Testis (tissue), 3 donors: ENCODE data around the gene HES2. TPM values are rescaled to one million over a fixed set of nuclear protein-coding genes. Genes with fewer than 3 reads are reported as not detected.
"Not testable (repeated sequence)": the region's sequence is repeated elsewhere in the genome, so short reads cannot be mapped to it uniquely, and the experiment has no call there.

Experiments
- DNase-seq: peaks from one replicate; pipeline ENCODE4 v3.0.0-alpha.2; 2019
- H3K27ac ChIP-seq, 2 donors: fragments of 200-600 bp; sonication (generic); one replicate each; pipeline ENCODE4 v1.5.1; 2019
- H3K27me3 ChIP-seq: fragments of 200-600 bp; sonication (generic); one replicate; pipeline ENCODE4 v1.5.1; 2019
- H3K36me3 ChIP-seq: fragments of 200-600 bp; sonication (generic); one replicate; pipeline ENCODE4 v1.5.1; 2017; ENCODE audit warnings: low read depth; ENCODE audit errors: missing control alignments
- H3K4me1 ChIP-seq: fragments of 200-600 bp; sonication (generic); one replicate; pipeline ENCODE4 v1.5.1; 2019
- H3K4me3 ChIP-seq, 2 donors: fragments of 200-600 bp; sonication (generic); one replicate each; pipeline ENCODE4 v1.5.1; 2017 to 2019
- H3K9me3 ChIP-seq: fragments of 200-600 bp; sonication (generic); one replicate; pipeline ENCODE4 v1.5.1; 2017
- POLR2A ChIP-seq: fragments of 450-650 bp; IDR thresholded peaks from one replicate; pipeline ENCODE4 v1.6.1; 2017; ENCODE audit warnings: antibody characterized with exemption, mild to moderate bottlenecking, moderate library complexity
- whole genome bisulfite sequencing, 2 donors: methylation state at CpG; one replicate each; pipeline ENCODE4 v1.1.5; 2018; 5-methylcytosine and 5-hydroxymethylcytosine counted together
- intact Hi-C: fragments of 100-400 bp; cut with DNase I; formaldehyde crosslinking; loops from one replicate; pipeline ENCODE4 v1.15.1; 2023; ENCODE audit warnings: low total_unique reads
- polyA plus RNA-seq: library from polyadenylated mRNA; stranded (reverse); fragments of 350-450 nt; fragmentation: Illumina TruSeq; extraction: RNeasy Lipid Tissue Mini Kit (QIAGEN cat#74804); gene quantifications from one replicate; pipeline ENCODE4 v1.2.3, GENCODE V29; 2014; ENCODE audit warnings: low read depth, low replicate concordance; ENCODE audit not compliant: insufficient read depth
- total RNA-seq, 2 donors: library from RNA; depleted of rRNA; stranded (reverse); fragments of >200 nt; gene quantifications; one replicate each; pipeline ENCODE4 v1.2.3, GENCODE V29; 2016
- TF ChIP-seq, protein P1 (sequence below), 3 experiments: fragments of 450-650 bp in 2 of 3; fragments of 200-600 bp in 1 of 3; sonication (generic) in 1 of 3; IDR thresholded peaks; one replicate each; pipeline ENCODE4 v1.5.1; 2016 to 2019; ENCODE audit warnings: antibody characterized with exemption in 3 of 3, mild to moderate bottlenecking in 2 of 3, moderate library complexity in 1 of 3

The HES2 gene
- total and polyA plus RNA-seq, 3 donors from 2014 or later: 2.4 to 5.0 (median 2.6) TPM

DNA sequence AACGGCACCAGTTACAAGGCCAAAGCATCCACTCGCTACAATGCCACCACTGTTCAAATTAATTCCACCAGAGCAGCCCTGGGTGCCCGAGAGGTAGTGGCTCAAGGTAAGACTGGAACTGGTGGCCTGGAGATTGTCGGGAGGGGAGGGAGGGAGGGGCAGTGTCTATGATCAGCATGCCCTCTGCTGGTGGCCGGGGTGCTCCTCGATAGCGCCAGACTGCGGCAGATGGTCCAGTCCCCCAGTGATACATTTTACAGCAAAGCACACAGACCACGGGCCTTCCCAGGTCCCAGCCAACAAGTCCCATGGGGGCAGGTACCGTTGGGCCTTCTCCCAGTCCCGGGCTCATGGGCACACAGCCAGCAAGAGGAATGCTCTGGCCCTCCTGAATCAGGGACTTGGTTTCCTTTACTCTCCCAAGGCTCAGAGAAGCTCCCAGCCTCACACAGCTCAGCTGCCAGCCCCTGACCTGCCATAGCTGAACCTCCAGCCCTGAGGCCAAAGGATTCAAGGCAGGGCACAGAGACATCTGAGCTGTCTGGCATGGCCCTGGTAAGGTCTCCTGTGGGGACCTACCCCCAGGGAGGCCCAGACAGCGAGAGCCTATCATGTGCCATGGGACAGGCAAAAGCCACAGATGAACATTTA is 41.5 kb downstream of the HES2 start:
- no peaks in the 10 kb centered on the region for H3K9me3 ChIP-seq
- H3K27me3 ChIP-seq: no peaks in the 10 kb centered on the region
- no peak overlapping the region for H3K4me3 ChIP-seq
- H3K27ac ChIP-seq: no peak overlapping the region
- no peak for DNase-seq
- intact Hi-C loops: no loop called here
- no peaks in the 10 kb centered on the region for H3K4me1 ChIP-seq
- TF ChIP-seq, protein P1, sequence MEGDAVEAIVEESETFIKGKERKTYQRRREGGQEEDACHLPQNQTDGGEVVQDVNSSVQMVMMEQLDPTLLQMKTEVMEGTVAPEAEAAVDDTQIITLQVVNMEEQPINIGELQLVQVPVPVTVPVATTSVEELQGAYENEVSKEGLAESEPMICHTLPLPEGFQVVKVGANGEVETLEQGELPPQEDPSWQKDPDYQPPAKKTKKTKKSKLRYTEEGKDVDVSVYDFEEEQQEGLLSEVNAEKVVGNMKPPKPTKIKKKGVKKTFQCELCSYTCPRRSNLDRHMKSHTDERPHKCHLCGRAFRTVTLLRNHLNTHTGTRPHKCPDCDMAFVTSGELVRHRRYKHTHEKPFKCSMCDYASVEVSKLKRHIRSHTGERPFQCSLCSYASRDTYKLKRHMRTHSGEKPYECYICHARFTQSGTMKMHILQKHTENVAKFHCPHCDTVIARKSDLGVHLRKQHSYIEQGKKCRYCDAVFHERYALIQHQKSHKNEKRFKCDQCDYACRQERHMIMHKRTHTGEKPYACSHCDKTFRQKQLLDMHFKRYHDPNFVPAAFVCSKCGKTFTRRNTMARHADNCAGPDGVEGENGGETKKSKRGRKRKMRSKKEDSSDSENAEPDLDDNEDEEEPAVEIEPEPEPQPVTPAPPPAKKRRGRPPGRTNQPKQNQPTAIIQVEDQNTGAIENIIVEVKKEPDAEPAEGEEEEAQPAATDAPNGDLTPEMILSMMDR (IDR thresholded peaks at IDR 0.05): no peak
- no peak for TF ChIP-seq POLR2A
- no peaks in the 10 kb centered on the region for H3K36me3 ChIP-seq
- WGBS, 2 donors: 74 to 85% methylated on average over 11 to 12 of the region's 12 CpGs

DNA sequence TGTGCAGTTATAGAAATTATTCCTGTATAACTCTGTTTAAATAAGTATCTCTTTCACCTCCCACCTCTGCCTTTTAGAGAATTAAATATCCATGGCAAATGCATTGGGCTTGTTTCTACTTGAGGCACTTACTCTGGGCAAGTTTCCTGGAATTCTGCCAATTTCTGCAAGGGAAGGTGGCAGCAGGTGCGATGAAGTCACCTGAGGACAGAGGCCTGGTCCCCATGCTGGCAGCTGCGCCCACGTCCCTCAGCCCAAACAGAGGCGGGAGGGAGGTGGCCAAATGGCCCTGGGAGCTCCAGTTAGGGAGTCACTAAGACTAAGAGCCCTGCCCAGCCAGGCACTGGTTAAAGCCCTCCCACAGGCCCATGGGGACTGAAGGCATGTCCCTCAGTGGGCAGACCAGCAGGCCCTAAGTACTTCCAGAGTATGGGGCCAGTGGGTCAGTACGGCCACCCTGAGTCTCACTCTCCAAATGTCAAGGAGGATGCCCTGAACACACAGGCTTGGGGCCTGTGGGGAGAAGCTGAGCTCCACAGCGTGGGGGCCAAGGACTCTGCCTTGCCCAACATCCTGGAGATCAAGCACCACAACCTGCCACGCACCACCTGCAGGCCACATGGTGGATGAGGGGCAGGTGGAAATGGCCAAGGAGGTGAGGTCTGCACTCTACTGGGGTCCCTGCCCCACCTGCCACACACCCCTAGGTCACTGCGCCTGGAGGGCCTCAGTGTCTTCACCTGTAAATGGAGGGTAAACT is 45.6 kb downstream of the HES2 start:
- intact Hi-C loops: no loop called here
- Histone ChIP-seq H3K9me3 (no peaks in the 10 kb centered on the region), H3K27ac (no peak overlapping the region), H3K27me3 (no peaks in the 10 kb centered on the region), H3K4me3 (no peak overlapping the region), H3K36me3 (no peaks in the 10 kb centered on the region), H3K4me1 (no peaks in the 10 kb centered on the region)
- TF ChIP-seq POLR2A: no peak
- TF ChIP-seq, protein P1 (IDR thresholded peaks at IDR 0.05): no peak
- 90 to 94% methylated on average over 5 to 8 of the region's 8 CpGs for WGBS, 2 donors
- DNase-seq: no peak

DNA sequence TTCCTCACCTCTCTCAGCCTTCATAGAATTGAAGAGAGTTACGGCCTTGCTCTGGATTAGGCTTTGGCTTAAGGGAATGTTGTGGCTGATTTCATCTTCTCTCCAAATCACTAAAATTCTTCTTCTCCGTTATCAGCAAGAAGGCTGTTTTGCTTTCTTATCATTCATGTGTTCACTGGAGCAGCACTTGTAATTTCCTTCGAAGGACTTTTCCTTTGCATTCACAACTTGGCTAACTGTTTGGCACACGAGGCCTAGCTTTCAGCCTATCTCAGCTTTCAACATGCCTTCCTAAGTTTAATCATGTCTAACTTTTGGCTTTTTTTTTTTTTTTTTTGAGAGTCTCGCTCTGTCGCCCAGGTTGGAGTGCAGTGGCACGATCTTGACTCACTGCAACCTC is 47.5 kb downstream of the HES2 start:
- H3K27ac ChIP-seq, H3K9me3 ChIP-seq, intact Hi-C loops, H3K36me3 ChIP-seq, H3K27me3 ChIP-seq, H3K4me3 ChIP-seq, DNase-seq, H3K4me1 ChIP-seq: not testable (repeated sequence)
- WGBS, 2 donors: 75 to 83% methylated on average over 7 of the region's 7 CpGs

DNA sequence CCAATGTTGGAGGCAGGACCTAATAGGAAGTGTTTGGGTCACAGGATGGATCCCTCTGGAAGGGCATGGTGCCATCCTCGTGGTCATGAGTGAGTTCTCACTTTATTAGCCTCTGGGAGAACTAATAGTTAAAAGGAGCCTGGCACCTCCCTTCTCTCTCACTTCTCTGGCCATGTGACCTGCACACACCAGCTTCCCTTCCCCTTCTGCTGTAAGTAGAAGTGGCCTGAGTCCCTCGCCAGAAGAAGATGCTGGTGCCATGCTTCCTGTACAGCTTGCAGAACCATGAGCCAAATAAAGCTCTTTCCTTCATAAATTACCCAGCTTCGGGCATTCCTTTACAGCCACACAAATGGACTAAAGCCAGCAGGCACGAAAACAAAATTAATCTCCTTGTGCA is 49.7 kb downstream of the HES2 start:
- 86 to 90% methylated on average over 4 of the region's 4 CpGs for WGBS, 2 donors
- Histone ChIP-seq H3K9me3 (no peaks in the 10 kb centered on the region), H3K36me3 (no peaks in the 10 kb centered on the region), H3K4me3 (no peak overlapping the region), H3K4me1 (no peaks in the 10 kb centered on the region), H3K27me3 (no peaks in the 10 kb centered on the region), H3K27ac (no peak overlapping the region)
- no peak for TF ChIP-seq POLR2A
- TF ChIP-seq, protein P1 (IDR thresholded peaks at IDR 0.05): no peak
- no peak for DNase-seq
- intact Hi-C loops: no loop called here

DNA sequence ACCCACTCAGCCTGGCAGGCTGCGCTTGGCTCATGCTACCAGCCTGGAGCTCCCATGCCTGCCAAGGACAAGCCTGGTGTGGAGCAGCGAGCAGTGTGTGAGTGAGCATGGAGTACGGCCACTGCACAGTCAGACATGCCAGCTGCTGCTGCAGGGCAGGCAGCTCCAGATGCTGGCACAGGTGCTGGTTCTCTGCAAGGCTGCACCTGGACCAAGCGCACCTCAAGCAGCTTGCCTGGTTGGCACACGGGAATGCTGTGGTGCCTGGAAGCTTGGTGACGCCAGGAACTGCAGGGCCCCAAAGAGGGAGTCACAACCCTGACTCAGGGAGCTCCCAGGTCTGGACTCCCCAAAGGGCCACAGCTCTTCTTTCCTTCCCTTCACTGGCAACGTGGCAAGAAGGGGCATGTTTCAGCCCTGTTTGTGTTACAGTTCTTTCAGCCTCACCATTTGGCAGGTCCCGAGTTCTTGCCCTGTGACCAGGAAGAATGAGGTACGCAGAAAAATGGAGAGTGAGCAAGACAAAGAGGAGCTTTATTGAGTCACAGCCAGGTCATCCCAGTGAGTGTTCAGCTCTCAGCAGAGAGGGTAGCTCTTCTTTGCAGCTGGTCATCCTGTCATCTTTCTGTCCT is 52.2 kb downstream of the HES2 start:
- no peak overlapping the region for H3K4me3 ChIP-seq
- H3K36me3 ChIP-seq: no peaks in the 10 kb centered on the region
- TF ChIP-seq POLR2A: no peak
- TF ChIP-seq, protein P1 (IDR thresholded peaks at IDR 0.05): no peak
- no peak overlapping the region for H3K27ac ChIP-seq
- H3K4me1 ChIP-seq: no peaks in the 10 kb centered on the region
- no peaks in the 10 kb centered on the region for H3K9me3 ChIP-seq
- H3K27me3 ChIP-seq: no peaks in the 10 kb centered on the region
- DNase-seq: no peak
- intact Hi-C loops: no loop called here
- WGBS, 2 donors: 94 to 100% methylated on average over 9 of the region's 9 CpGs
